Prostate gland (tissue), 2 donors: ENCODE measurements around the gene RAB11B. TPM values are rescaled to one million over a fixed set of nuclear protein-coding genes. Genes with fewer than 3 reads are reported as not detected.
"Not testable (repeated sequence)": the region's sequence is repeated elsewhere in the genome, so short reads cannot be mapped to it uniquely, and the experiment has no call there.

Experiments used
- DNase-seq: peaks from one replicate; pipeline ENCODE4 v3.0.0-alpha.2; 2019; ENCODE audit warnings: low spot score
- H3K27ac ChIP-seq, 2 donors: fragments of 200-600 bp; sonication (generic); 2 replicates each; pipeline ENCODE4 v1.5.1; 2017 to 2019
- H3K27me3 ChIP-seq: fragments of 200-600 bp; sonication (generic); replicated peaks from 2 replicates; pipeline ENCODE4 v1.5.1; 2019; ENCODE audit not compliant: insufficient read depth
- H3K36me3 ChIP-seq, 2 donors: fragments of 200-600 bp; sonication (generic); 1 replicate in 1 of 2; 2 replicates in 1 of 2; pipeline versions ENCODE4 v1.5.1 to v1.8.1; 2017 to 2019
- H3K4me1 ChIP-seq: fragments of 200-600 bp; sonication (generic); replicated peaks from 2 replicates; pipeline ENCODE4 v1.5.1; 2019
- H3K4me3 ChIP-seq, 2 donors: fragments of 200-600 bp; sonication (generic); 2 replicates each; pipeline ENCODE4 v1.5.1; 2017 to 2019
- H3K9me3 ChIP-seq: fragments of 200-600 bp; sonication (generic); 2 replicates; pipeline ENCODE4 v1.5.1; 2017
- CTCF ChIP-seq, 4 experiments: fragments of 200-600 bp in 2 of 4; fragments of 450-650 bp in 2 of 4; sonication (generic) in 2 of 4; IDR thresholded peaks; 1 replicate in 3 of 4; 2 replicates in 1 of 4; pipeline ENCODE4 v1.5.1; 2016 to 2019; ENCODE audit warnings: antibody characterized with exemption in 4 of 4, mild to moderate bottlenecking in 2 of 4, moderate library complexity in 2 of 4
- POLR2A ChIP-seq: fragments of 450-650 bp; IDR thresholded peaks from one replicate; pipeline ENCODE4 v1.6.1; 2016; ENCODE audit warnings: antibody characterized with exemption, mild to moderate bottlenecking
- POLR2AphosphoS5 ChIP-seq: sonication (generic); formaldehyde crosslinking; IDR thresholded peaks from one replicate; pipeline ENCODE4 v1.6.1; 2017; ENCODE audit warnings: antibody characterized with exemption
- WGBS: methylation state at CpG from one replicate; pipeline ENCODE4 v1.1.5; 2018; 5-methylcytosine and 5-hydroxymethylcytosine counted together
- intact Hi-C: fragments of 100-400 bp; cut with DNase I; formaldehyde crosslinking; loops from one replicate; pipeline ENCODE4 v1.14.2; 2022
- total RNA-seq, 2 donors: library from RNA; depleted of rRNA; stranded (reverse); fragments of >200 nt; gene quantifications; one replicate each; pipeline ENCODE4 v1.1.0, GENCODE V29; 2016

The RAB11B gene
- total RNA-seq, 2 donors from 2014 or later = 60.7 to 103 TPM

- no peak for DNase-seq
- H3K4me1 ChIP-seq = no peaks in the 10 kb centered on the region
- H3K9me3 ChIP-seq = no peaks in the 10 kb centered on the region
- WGBS = 14% methylated on average over 10 of the region's 10 CpGs
- intact Hi-C loops = loop anchor here (10.0 kb wide), 1 partner anchor 153 kb away; the partner anchor contains the start of gene PRAM1
- no peaks in the 10 kb centered on the region for H3K36me3 ChIP-seq
- H3K4me3 ChIP-seq = no peak overlapping the region
- no peak overlapping the region for H3K27ac ChIP-seq
- no peak for TF ChIP-seq POLR2A
- no peaks in the 10 kb centered on the region for H3K27me3 ChIP-seq
Observed at GRCh38 chr19:8352134-8352827, 37.9 kb upstream of the RAB11B start.

GRCh38 chr19:8352845-8353244, 37.3 kb upstream of the RAB11B start:
- not testable (repeated sequence) for H3K4me1 ChIP-seq, H3K27ac ChIP-seq, H3K27me3 ChIP-seq, H3K4me3 ChIP-seq, DNase-seq, H3K36me3 ChIP-seq, H3K9me3 ChIP-seq
- WGBS = 42% methylated on average over 5 of the region's 5 CpGs
- intact Hi-C loops = loop anchor here (10.0 kb wide), 1 partner anchor 152 kb away; the partner anchor contains the start of gene PRAM1

- no peaks in the 10 kb centered on the region for H3K9me3 ChIP-seq
- no peaks in the 10 kb centered on the region for H3K4me1 ChIP-seq
- intact Hi-C loops = loop anchor here (10.0 kb wide), 1 partner anchor 149 kb away; the partner anchor contains the start of gene PRAM1
- H3K4me3 ChIP-seq = no peak overlapping the region
- no peaks in the 10 kb centered on the region for H3K36me3 ChIP-seq
- 71% methylated on average over 6 of the region's 6 CpGs for WGBS
- no peak for TF ChIP-seq POLR2A
- no peak for DNase-seq
- H3K27ac ChIP-seq = no peak overlapping the region
- H3K27me3 ChIP-seq = no peaks in the 10 kb centered on the region
Observed at GRCh38 chr19:8355631-8356402, 34.3 kb upstream of the RAB11B start.

- Histone ChIP-seq H3K27me3 (no peaks in the 10 kb centered on the region), H3K4me3 (no peak overlapping the region), H3K9me3 (no peaks in the 10 kb centered on the region), H3K36me3 (no peaks in the 10 kb centered on the region), H3K27ac (no peak overlapping the region), H3K4me1 (no peaks in the 10 kb centered on the region)
- TF ChIP-seq POLR2A (no peak), CTCF (IDR thresholded peaks at IDR 0.05) (no peak), POLR2AphosphoS5 (no peak)
- 69% methylated on average over 4 of the region's 4 CpGs for WGBS
- DNase-seq = no peak
- intact Hi-C loops = loop anchor here (10.0 kb wide), 1 partner anchor 148 kb away; the partner anchor contains the start of gene PRAM1
Observed at GRCh38 chr19:8357007-8357521, 33.1 kb upstream of the RAB11B start.

- Histone ChIP-seq H3K27me3 (no peaks in the 10 kb centered on the region), H3K36me3 (no peaks in the 10 kb centered on the region), H3K4me3 (no peak overlapping the region), H3K27ac (no peak overlapping the region), H3K9me3 (no peaks in the 10 kb centered on the region), H3K4me1 (no peaks in the 10 kb centered on the region)
- intact Hi-C loops = loop anchor here (10.0 kb wide), 1 partner anchor 146 kb away; the partner anchor contains the start of gene PRAM1
- 88% methylated on average over 6 of the region's 6 CpGs for WGBS
- DNase-seq = no peak
- TF ChIP-seq POLR2A (no peak), CTCF (IDR thresholded peaks at IDR 0.05) (no peak), POLR2AphosphoS5 (no peak)
Observed at GRCh38 chr19:8358948-8359347, 31.2 kb upstream of the RAB11B start.

- intact Hi-C loops = no loop called here
- Histone ChIP-seq H3K27me3 (no peaks in the 10 kb centered on the region), H3K4me3 (no peak overlapping the region), H3K4me1 (no peaks in the 10 kb centered on the region), H3K27ac (no peak overlapping the region), H3K36me3 (no peaks in the 10 kb centered on the region), H3K9me3 (no peaks in the 10 kb centered on the region)
- 84% methylated on average over 8 of the region's 8 CpGs for WGBS
- TF ChIP-seq POLR2A = no peak
- TF ChIP-seq CTCF (IDR thresholded peaks at IDR 0.05) = no peak
- no peak for TF ChIP-seq POLR2AphosphoS5
- DNase-seq = no peak
Observed at GRCh38 chr19:8360196-8360595, 30.0 kb upstream of the RAB11B start.
